HG03342 (cell line): ENCODE results near the gene SLC16A6.
"Not testable (repeated sequence)": the region's sequence is repeated elsewhere in the genome, so short reads cannot be mapped to it uniquely, and the experiment has no call there.

Experiments used
- ATAC-seq: cut with Tn5 transposase; IDR thresholded peaks from one replicate; pipeline ENCODE4 v1.9.1; 2021; ENCODE audit warnings: mild to moderate bottlenecking, moderate library complexity; ENCODE audit not compliant: unreplicated experiment

The SLC16A6 gene

GRCh38 chr17:68314916-68315535, 24.1 kb upstream of the SLC16A6 start:
- ATAC-seq, result no peak

- ATAC-seq, result no peak
Measured at GRCh38 chr17:68310152-68310551, 19.2 kb upstream of the SLC16A6 start.

GRCh38 chr17:68309066-68309670, 18.2 kb upstream of the SLC16A6 start:
- not testable (repeated sequence) for ATAC-seq

- ATAC-seq, result not testable (repeated sequence)
Measured at GRCh38 chr17:68308486-68308885, 17.6 kb upstream of the SLC16A6 start.

GRCh38 chr17:68307443-68307842, 16.5 kb upstream of the SLC16A6 start:
- ATAC-seq, result no peak

GRCh38 chr17:68306819-68307218, 15.9 kb upstream of the SLC16A6 start:
- no peak for ATAC-seq

GRCh38 chr17:68305142-68305541, 14.2 kb upstream of the SLC16A6 start:
- ATAC-seq, result no peak

- ATAC-seq, result no peak
Measured at GRCh38 chr17:68304706-68305105, 13.8 kb upstream of the SLC16A6 start.

- ATAC-seq, result no peak
Measured at GRCh38 chr17:68302666-68303065, 11.7 kb upstream of the SLC16A6 start.

GRCh38 chr17:68302066-68302564, 11.2 kb upstream of the SLC16A6 start:
- ATAC-seq, result no peak

GRCh38 chr17:68301438-68301959, 10.6 kb upstream of the SLC16A6 start:
- no peak for ATAC-seq

- no peak for ATAC-seq
Measured at GRCh38 chr17:68299817-68300216, 8.9 kb upstream of the SLC16A6 start.

- ATAC-seq, result no peak
Measured at GRCh38 chr17:68298601-68299000, 7.7 kb upstream of the SLC16A6 start.

GRCh38 chr17:68297195-68297594, 6.3 kb upstream of the SLC16A6 start:
- no peak for ATAC-seq

- no peak for ATAC-seq
Measured at GRCh38 chr17:68296217-68297191, 5.6 kb upstream of the SLC16A6 start.

- no peak for ATAC-seq
Measured at GRCh38 chr17:68295086-68295485, 4.2 kb upstream of the SLC16A6 start.

GRCh38 chr17:68294617-68295016, 3.7 kb upstream of the SLC16A6 start:
- ATAC-seq, result no peak

GRCh38 chr17:68294196-68294555, 3.2 kb upstream of the SLC16A6 start:
- no peak for ATAC-seq

- ATAC-seq, result no peak
Measured at GRCh38 chr17:68293490-68294195, 2.7 kb upstream of the SLC16A6 start.

GRCh38 chr17:68292689-68293040, 1.7 kb upstream of the SLC16A6 start:
- ATAC-seq, result no peak
